Stimulated activated CD8-positive, alpha-beta memory T cell treated with anti-CD3 and anti-CD28 coated beads, Interleukin-2, amount 100 ng/mL, for 48 hours (primary cell): Measurements from ENCODE around the gene SCP2D1.
"Not testable (repeated sequence)": the region's sequence is repeated elsewhere in the genome, so short reads cannot be mapped to it uniquely, and the experiment has no call there.

Source experiments
- DNase-seq, 2 donors: peaks; one replicate each; pipeline ENCODE4 v3.0.0-alpha.2; 2020; ENCODE audit warnings: low read depth in 2 of 2

SCP2D1 gene

DNA sequence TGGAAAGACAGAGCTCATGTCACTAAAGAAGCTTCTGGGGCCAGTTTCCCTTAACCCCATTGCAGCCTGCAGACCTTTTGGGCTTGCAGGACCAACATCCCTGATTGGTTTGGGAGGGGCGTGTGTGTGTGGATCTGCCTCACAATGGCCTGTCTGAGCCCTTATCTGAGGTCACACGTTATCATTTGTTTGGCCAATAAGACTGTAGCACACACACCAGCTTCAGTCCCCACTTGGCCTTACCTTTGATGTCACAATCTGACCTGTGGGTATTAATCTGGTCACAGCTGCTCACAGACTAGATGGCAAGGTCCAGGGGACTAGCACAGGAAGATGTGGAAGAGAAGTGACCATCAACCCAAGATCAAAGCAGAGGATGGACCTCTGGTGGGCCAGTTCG is at the start of gene SCP2D1:
TSS of gene SCP2D1 (plus strand) at position 301 of the 400 bp plus-strand sequence. CDS start at position 334, 33 bp downstream.
- DNase-seq, result no peak

DNA sequence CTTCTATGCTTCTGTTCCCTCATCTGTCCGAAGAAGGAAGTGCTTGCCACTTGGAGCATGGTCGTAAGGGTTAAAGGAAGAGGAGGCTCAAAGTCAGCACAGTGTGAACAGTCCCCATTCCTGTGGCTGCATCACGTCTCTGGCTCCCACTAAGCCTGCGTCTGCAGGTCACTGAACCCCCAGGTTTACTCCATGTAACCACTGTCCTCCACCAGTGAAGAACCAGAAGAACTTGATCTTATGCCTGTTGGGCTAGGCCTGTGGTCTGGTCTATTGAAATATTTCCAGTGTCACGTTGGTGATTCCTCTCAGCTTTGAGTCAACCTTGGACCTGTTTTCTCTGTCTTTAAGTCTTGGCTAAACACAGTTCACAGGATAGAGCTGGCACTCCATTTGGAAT is 45.9 kb upstream of the SCP2D1 start:
- no peak for DNase-seq

DNA sequence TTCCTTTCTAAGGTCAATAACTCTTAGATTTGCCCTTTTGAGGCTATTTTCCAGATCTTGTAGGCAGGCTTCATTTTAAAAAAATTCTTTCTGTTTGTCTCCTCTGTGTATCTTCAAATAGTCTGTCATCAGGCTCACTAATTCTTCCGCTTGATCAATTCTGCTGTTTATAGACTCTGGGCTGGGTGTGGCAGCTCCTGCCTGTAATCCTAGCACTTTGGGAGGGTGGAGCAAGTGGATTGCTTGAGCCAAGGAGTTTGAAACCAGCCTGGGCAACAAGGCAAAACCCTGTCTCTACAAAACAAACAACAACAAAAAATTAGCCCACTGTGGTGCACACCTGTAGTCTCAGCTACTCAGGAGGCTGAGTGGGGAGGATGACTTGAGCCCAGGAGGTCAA is 40.0 kb upstream of the SCP2D1 start:
- DNase-seq, result no peak

DNA sequence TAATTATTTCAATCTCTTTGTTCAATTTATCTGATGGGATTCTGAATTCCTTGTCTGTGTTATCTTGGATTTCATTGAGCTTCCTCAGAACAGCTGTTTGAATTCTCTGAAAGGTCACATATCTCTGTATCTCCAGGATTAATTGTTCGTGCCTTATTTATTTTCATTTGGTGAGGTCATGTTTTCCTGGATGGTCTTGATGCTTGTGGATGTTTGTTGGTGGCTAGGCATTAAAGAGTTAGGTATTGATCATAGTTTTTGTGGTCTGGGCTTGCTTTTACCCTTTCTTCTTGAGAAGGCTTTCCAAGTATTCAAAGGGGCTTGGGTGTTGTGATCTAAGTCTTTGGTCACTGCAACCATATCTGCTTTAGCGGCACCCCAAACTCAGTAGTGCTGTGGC is 39.4 kb upstream of the SCP2D1 start:
- no peak for DNase-seq

DNA sequence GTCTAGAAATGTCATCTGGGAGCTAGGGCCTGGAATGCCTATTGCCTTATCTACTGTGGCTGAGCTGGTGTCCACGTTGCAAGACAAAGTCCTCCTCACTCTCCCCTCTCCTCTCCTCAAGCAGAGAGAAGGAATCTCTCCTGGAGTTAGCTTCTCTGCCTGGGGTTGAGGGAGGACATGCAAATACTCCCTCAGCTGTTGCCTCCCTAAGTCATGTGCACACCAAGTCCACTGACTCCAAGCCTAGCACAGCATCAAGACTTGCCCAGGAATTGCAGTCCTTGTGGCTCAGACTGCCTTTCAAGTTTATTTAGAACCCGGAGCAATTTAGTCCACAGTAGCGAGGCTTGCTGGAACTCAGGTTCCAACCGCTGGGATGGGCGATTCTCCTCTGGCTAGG is 38.0 kb upstream of the SCP2D1 start:
- DNase-seq, result no peak

DNA sequence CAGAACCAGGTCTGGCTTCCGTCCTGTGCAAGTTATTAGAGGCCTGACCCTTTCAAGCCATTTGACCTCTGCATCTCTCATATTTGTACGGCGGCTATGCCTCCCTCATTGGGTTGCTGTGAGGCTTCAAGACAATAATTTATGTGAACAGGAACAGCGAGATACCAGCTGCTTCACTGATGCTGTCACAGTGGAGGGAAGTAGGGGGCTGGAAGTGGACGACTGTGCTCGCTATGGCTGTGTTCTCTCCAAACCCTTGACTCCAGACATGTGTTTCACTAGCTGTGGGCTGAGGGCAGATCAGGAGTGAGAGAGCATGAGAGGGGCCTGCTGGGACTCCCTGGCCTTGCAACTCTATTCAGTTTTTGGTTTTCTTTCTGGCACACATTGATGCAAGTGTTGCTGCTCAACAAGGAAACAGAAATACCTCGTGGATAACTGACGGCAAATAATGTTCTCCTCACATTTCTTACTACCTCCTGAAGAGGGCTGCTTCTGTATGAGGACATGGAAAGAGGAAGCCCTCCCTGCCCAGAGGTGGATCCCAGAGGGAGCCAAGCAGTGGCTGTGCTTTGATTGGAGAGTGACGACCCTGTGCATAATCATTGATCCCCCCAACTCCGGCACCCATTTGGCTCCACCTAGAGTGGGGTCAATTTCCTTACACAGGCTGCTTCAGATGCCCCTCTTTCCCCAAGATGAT is 34.7 kb upstream of the SCP2D1 start:
- DNase-seq, result no peak

DNA sequence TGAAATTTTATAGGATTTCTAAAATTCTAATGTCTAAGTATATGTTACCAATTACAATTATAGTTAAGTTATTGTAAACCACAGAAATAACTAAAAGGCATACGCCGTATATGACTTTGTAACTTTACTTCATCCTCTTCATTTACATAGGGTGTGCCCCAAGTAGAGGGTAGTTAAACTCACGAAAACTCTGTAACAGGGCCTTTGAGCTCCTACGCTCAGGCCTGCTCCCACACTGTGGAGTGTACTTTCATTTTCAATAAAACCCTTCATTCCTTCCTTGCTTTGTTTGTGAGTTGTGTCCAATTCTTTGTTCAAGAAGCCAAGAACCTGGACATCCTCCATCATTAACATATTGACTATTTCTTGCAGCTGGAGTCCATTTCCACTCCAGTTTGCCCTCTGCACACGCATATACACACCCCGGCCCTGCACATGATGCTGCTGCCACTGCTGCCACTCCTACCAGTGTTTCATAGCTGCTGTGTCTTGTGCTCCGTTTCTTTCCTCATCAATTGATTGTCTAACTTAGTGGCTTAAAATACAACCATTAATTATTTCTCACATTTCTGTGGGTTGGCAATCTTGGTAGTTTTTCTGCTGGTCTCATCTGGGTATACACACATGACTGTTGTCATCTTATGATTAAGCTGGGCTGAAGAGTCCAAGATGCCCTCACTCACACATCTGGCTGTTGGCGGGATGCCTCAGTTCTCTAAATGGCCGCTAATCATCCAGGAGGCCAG is 33.0 kb upstream of the SCP2D1 start:
- DNase-seq, result no peak

DNA sequence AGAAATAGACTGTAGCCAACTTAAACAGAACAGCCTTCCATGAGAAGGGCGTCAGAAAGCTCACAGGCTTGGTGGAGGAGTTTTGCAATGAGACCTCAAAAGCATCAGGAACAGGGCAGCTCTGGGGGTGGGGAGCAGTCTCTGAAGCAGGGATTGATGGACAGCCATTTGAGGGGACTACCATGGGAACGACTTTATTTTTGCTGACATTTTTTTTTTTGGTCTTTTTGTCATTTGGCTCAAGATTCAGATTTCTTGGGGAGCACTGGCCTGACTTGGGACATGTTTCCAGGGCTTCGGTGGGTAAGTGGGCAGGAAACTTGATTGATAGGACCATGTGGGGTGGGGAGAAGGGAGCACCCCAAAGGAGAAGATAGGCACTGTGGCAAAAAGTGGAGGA is 32.1 kb upstream of the SCP2D1 start:
- no peak for DNase-seq

DNA sequence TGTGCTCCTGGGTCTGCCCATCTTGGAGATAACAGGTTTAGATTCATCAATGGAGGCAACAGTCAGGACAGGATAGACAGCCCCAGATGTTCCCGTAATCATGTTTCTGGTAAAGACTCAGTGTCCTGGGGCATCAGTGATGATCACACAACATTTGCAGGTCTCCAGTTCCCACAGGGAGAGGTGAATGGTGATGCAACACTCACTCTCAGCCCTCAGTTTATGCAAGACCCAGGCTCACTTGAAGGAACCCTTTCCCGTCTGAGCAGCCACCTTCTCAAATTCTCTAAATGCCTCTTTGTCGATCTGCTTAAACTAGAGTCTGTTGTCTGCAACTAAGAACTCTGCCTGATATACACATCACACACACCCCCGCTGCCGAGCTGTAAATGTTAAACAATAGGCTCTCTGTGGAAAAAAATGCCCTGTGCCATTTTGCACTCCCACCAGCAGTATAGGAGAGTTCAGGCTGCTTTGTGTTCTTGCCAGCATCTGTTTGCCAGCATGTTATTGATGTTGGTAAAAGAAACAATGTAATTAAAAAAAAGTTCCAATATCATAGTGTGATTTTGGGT is 30.1 kb upstream of the SCP2D1 start:
- no peak for DNase-seq

DNA sequence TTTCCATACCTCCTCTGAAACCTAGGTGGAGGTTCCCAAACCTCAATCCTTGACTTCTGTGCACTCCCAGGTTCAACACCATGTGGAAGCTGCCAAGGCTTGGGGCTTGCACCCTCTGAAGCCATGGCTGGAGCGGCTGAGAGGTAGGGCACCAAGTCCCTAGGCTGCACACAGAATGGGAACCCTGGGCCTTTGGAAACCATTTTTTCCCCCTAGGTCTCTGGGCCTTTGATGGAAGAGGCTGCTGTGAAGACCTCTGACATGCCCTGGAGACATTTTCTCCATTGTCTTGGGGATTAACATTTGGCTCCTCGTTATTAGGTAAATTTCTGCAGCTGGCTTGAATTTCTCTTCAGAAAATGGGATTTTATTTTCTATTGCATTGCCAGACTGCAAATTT is 26.5 kb upstream of the SCP2D1 start:
- DNase-seq, result not testable (repeated sequence)

DNA sequence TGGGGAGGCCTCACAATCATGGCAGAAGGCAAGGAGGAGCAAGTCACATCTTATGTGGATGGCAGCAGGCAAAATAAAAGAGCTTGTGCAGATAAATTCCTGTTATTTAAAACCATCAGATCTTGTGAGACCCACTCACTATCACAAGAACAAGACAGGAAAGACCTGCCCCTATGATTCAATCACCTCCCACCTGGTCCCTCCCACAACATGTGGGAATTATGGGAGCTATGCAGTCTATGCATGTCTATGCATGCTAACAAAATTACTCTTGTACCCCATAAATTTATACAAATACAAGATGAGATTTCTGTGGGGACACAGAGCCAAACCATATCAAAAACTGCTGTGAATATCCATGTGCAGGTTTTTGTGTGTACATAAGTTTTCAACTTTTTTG is 25.6 kb upstream of the SCP2D1 start:
- no peak for DNase-seq

DNA sequence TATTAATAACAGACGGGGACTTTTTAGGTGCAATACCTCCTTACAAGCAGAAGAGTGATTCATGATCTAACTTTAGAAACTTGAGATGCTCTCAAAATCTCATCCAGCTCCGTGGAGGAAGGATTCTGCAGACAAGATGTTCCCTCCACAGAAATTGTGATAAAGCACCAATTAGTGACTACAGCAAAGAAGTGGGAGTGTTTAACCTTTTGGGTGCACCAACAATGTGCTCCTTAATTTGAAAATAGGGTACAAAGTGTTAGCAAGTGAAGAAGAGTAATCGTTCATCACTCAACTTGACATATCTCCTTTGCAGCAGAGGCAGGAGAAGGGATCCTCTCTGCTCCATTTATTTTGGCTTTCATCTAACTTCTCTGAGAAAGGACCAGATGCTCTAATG is 22.8 kb upstream of the SCP2D1 start:
- no peak for DNase-seq

DNA sequence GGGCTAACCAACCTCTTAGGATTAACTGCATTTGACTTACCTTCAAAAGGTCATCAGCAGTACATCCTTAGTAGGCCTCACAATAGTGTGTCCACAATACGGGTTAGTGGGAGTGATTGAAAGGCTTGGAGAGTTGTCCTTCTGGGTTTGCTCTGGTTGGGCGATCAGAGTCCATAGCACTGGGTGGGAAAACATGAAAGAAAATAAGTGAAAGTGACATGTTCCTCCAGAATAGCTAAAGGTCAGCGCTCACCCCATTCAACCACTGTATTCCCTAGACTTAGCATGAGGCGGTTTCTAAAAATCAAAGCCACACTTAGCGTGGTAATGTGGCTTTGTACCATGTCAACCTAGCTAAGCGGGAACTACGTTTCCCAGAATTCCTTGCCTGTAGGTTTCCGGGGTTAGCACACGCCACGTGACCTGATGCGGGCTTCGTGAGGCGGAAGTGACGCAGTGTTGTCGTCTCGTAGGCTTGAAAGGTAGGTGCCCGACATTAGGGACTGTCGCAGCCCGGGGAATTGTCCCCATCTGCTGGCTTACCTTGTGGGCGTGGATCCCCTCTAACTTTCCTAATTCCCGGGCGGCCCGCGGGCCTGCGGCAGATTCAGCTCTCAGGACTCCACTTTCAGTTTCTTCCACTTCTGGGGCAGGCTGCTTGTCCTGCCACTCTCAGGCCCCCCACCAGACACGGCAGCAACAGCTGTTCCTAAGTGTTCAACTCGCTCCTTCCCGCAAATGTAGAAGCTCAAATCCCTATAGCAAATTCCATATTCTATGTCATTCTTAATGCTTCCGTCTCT is 19.8 kb upstream of the SCP2D1 start:
- DNase-seq, result peak; percentile 58 to 71

DNA sequence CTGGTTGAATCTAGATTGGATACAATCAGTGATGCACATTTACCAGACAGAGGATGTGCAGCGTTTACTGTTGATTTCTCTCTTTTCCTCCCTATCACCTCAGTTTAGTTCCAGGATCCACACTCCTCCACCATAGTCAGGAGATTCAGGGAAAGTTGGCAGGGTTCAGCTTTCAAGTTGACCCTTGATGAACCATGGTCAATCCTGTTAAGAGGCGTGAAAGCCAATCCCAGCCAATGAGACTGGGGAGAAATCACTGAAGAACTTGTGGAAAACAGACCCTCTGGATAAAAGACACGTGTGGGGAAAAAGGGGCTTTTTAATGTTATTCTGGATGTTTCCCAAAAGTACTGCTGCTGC is 19.2 kb upstream of the SCP2D1 start:
- DNase-seq, result no peak

DNA sequence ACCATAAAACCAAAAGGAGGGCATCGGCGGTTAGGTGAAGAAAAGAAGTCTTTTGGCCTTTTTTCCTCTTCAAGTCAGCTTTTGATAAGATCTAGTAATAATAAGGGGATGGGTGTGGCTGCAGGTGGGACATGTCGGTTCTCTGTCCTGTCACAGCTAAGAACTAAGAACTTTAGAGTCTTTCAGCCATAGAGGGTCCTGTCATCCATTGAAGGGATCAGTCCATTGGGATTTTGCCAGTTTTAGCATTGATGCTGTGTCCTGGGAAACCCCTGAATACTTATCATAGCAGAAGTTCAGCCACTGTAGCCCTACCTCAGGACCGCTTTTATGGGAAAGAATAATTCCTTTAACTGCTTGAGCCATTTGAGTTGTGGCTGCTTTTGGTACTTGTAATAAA is 18.2 kb upstream of the SCP2D1 start:
- no peak for DNase-seq

DNA sequence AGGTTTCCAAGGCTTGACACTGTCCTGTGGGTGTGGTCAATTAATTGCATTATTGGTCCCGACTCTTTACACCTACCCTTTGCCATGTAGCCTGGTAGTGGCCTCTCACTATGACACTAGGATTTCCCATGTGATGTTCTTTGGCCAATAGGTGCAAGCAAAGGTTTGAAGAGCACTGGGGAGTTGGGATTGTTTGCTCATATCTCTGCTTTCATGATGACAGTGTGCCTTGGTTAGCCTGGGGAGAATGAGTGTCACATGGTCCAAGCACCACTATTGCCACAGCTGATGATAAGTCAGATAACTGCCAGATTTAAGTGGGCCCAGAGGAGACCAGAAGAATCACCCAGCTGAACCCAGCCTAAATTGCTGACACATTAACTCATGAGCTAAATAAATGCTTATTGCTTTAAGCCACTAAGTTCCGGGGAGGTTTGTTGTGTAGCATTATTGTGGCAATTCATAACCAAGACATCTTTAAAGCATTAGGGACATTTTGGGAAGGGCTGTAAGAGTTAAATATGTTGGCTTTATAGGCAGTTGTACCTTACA is 17.2 kb upstream of the SCP2D1 start:
- DNase-seq, result no peak

DNA sequence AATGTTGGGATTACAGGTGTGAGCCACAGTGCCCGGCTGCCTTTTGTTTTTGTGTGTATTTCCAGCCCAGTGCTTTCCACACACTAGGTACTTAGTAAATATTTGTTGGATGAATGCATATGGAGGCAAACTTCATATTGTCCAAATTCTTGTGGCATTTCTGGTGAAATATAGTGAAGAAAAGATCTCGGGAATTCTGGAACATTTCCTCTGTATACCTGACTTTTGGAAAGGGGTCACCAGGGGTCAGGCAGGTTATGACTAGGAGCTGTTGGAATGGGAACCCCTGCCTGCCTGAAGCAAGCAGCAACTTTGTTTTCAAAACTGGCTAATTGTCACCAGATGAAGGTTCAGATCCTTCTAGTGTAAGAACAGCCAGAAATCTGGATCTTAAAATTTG is 12.1 kb upstream of the SCP2D1 start:
- no peak for DNase-seq

DNA sequence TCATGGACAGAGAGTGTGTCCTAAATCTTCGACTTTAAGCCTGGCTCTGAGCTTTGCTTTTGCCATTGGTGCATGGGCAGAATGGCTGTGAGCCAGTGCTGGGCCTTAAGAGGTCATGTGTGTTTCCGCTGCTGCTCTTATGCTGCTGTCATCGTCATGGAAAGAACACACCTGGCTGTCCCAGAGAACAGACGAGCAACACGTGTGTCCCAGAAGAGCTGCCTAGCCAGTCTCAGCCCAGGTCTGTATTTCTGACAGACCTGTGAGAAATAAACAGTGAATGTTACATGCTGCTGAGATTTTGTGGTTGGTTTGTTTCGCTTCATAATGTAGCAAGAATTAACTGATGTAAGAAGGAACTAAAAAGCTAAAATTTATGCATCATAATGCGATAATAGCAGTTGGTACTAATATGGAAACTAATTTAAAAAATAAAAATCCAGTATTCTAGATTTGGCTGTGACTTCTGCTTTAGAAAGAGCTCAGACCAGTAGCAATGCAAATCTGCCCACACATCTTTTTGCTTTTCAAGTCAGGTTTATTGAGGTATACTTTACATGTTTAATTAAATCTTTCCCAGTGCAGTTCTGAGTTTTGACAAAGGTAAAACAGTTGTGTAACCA is 11.5 kb upstream of the SCP2D1 start:
- no peak for DNase-seq

DNA sequence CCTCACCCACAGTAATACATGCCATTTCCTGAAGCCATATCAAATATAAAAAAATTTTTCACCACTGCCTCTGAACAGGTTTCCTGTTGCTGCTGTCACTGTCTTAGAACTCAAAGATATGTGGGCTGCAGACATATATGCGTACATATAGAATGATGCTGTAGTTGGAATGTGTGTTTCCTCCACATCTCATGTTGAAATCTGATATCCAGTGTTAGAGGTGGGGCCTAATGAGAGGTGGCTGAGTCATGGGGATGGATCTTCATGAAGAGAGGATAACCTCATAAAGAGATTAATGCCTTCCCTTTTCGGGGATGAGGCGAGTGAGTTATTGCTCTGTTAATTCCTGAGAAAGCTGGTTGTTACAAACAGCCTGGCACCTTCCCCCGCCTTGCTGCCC is 7.7 kb upstream of the SCP2D1 start:
- no peak for DNase-seq

DNA sequence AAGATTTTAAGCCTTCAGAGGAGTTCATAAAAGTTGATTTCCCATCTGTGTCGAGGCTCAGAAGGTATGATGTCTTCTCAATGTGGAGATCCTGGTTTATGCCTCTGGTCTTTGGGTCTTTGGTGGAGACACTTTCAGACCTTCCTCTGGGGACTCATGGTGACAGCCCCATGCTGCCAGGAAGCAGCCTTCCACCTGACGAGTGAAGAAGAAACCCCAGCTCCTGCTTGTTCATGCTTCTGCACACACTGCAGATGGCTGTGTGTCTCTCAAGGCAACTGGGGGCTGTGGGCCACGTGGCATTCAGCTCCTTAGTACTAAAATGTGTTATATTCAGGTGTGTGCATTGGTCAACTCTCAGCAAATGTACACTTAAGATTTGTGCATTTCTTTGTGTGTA is 4.9 kb upstream of the SCP2D1 start:
- DNase-seq, result no peak

DNA sequence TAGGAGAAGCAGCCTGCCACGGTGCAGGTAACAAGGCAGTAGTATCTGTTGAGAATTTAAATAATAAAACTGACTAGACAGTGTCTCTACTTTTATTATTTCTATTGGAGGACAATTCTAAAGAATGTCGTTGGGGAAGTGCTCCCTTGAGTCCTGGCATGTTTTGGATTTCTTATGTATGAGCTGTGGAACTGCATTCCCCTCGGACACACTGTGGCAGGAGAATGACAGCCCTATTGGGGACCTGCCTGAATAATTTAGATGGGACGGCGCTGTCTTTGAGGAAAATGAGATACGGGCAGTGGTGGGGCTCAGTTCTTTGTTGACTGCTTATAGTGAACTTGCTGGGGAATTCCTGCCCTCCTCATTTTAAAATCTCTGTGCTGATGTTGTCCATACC is 2.4 kb upstream of the SCP2D1 start:
- DNase-seq, result no peak

DNA sequence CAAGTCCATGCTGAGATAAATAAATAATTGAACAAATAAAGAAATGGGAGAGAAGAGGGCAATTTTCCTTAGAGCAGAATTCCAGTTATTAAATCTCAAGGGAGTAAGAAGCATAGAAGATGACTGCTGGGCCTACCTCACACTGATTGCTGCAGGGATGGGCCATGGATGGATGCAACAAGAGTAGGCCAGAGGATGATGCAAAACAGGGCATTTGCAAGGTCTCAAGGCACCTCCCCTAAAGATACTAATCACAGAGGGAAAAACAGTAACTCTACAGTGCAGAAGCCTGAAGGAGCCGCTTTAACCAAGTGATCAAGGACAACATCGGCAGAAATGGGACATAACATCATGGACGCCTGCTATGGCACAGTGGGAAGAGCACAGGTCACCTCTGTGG is 1.7 kb upstream of the SCP2D1 start:
- no peak for DNase-seq
